ENCODE data around the gene C1orf35.

The C1orf35 gene

DNA sequence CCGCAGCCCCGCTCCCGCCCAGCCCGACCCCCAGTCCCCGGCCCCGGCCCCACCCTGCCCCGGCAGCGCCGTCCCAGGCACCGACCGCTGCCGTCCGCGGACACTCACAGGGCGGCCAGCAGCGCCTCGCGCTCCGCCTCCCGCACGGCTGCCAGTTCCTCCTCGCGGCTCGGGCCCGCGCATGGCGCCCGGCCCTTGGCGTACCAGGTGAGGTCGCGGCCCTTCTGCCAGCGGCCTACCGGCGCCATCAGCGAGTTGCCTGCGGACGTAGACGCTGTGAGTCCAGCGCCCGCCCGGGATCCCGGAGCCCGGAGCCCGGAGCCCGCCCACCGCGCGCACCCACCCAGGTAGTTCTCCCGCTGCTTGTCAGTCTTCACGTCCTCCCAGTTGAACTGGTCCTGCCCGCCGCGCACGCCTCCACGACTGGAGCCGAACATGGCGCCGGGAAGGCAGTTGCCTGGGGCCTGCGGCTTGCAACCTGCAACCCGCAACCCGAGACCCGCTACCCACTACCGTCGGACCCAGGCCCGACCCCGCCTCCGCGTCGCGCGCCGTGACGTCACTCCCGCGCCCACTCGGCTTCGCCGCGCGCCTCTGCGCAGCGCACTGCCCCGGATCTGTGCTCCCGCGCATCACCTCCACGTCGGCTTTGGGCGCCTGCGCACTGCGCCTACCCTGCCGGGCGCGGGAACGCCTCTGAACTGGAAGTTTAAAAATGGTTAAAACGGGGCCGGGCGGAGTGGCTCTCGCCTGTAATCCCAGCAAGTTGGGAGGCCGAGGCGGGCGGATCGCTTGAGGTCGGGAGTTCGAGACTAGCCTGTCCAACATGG, at the start of gene C1orf35:
TSS of gene C1orf35 (minus strand) at position 535 of the 830 bp plus-strand sequence. CDS start at position 437, 98 bp downstream.
- H3K9me3 ChIP-seq = no peaks in the 10 kb centered on the region
- peak; percentile 92 to 96 for DNase-seq (ENCODE audit: low spot score in 2 of 2)
- peak within 1 kb of the TSS; percentile 97 for H3K4me3 ChIP-seq
- in situ Hi-C loops (cut with MboI; ENCODE audit: low sequenced_read_pairs) = no loop called here
- peaks cover 50% of the 10 kb centered on the region for H3K36me3 ChIP-seq (replicated peaks)
- H3K27me3 ChIP-seq (ENCODE audit: low read depth) = no peaks in the 10 kb centered on the region
- H3K4me1 ChIP-seq = peaks cover 5% of the 10 kb centered on the region

DNA sequence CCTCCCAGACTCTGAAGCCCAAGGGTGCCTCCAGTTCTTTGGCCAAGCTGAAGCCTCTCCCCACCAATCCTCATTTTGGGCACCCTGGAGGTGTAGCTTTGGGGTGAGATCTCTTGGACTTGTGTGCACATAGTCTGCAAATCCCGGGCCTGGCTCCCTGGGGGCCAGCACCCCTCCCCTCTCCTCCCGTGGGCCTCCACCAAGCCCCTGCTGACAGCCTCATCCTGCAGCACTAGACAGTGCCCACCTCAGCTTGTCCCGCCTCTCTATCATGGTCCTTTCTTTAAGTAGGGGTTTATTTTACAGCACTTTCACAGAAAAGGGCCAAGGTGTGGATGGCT, 49.8 kb upstream of the C1orf35 start:
- H3K4me1 ChIP-seq = no peaks in the 10 kb centered on the region
- H3K27me3 ChIP-seq (ENCODE audit: low read depth) = no peaks in the 10 kb centered on the region
- H3K4me3 ChIP-seq = no peak overlapping the region
- H3K36me3 ChIP-seq (replicated peaks) = peaks cover 5% of the 10 kb centered on the region
- in situ Hi-C loops (cut with MboI; ENCODE audit: low sequenced_read_pairs) = no loop called here
- H3K9me3 ChIP-seq = no peaks in the 10 kb centered on the region
- no peak for DNase-seq (ENCODE audit: low spot score in 2 of 2)

DNA sequence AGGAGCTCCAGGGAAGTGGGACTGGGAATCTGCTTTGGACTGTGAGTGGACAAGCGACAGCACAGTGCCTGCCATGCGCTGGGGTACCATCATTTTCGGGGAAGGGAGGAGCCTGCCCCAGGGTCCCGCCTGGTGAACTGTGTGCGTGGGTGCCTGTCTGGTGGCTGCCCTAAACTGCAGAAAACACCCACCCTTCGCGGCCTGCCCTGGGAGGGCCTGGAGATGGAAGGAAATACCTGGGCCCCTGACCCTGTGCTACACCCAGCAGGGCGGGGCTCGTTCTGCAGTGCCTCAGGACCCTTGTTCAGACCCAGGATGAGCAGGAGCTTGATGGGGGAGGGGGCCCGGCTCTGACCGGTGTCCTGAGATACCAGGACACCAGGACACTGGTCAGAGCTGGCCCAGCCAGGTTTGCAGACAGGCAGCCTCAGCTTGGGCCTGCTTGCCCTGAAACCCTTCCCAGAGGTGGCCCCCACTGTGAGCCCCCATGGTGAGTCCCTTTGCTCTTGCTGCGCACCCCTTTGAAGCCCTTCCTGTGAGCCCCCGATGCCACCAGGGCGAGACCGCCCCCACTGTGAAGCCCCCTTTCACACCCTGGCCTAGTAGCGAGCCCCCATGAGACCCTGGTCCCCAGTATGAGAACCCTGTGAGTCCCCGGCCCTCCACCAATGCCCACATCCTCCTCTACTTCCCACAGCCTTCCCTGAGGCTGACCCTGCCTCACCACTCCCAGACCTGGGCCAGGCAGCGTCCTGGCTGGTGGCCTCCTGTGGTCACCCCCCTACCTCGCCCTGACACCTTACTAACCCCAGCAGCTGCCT, 49.2 kb upstream of the C1orf35 start:
- Histone ChIP-seq H3K4me1 (no peaks in the 10 kb centered on the region), H3K4me3 (no peak overlapping the region), H3K27me3 (ENCODE audit: low read depth) (no peaks in the 10 kb centered on the region), H3K9me3 (no peaks in the 10 kb centered on the region), H3K36me3 (replicated peaks) (peaks cover 8% of the 10 kb centered on the region)
- DNase-seq (ENCODE audit: low spot score in 2 of 2) = no peak
- in situ Hi-C loops (cut with MboI; ENCODE audit: low sequenced_read_pairs) = no loop called here

DNA sequence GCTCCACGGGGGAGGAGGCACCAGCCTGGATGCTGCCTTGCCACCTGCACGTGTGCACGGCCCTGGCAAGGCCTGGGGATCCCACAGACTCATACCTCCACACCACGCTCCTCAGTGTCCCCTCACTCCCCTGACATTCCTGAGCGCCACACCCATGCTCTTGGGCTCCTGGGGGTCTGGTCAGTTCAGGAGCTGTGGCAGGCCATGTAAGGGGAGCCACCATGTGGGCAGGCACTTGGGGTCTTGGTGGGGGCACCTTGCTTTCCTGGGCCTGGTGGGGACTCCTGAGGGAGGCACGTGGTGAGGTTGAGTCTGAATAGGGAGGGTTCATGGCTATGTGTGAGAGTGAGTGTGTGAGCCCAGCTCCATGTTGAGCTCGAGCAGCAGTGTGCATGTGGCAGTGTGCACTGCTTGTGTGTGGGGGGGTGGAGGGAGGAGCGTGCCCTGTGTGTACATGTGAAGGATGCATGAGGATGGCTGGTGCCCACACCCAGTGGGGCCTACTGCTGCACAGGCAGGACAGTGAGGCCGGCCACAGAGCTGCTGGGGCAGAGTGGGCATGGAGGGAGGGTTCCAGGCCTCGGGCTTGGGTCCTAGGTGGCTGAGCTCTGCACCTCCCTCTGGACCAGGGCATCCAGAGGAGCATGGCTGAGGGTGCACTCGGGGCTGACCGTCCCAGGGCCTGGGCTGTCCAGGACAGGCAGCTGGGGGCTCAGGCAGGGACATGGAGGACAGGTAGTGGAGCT, 48.2 kb upstream of the C1orf35 start:
- Histone ChIP-seq H3K36me3 (replicated peaks) (peaks cover 12% of the 10 kb centered on the region), H3K4me1 (no peaks in the 10 kb centered on the region), H3K27me3 (ENCODE audit: low read depth) (no peaks in the 10 kb centered on the region), H3K9me3 (no peaks in the 10 kb centered on the region), H3K4me3 (no peak overlapping the region)
- in situ Hi-C loops (cut with MboI; ENCODE audit: low sequenced_read_pairs) = no loop called here
- peak in 1 of 2 experiments; percentile 7 for DNase-seq (ENCODE audit: low spot score in 2 of 2)

DNA sequence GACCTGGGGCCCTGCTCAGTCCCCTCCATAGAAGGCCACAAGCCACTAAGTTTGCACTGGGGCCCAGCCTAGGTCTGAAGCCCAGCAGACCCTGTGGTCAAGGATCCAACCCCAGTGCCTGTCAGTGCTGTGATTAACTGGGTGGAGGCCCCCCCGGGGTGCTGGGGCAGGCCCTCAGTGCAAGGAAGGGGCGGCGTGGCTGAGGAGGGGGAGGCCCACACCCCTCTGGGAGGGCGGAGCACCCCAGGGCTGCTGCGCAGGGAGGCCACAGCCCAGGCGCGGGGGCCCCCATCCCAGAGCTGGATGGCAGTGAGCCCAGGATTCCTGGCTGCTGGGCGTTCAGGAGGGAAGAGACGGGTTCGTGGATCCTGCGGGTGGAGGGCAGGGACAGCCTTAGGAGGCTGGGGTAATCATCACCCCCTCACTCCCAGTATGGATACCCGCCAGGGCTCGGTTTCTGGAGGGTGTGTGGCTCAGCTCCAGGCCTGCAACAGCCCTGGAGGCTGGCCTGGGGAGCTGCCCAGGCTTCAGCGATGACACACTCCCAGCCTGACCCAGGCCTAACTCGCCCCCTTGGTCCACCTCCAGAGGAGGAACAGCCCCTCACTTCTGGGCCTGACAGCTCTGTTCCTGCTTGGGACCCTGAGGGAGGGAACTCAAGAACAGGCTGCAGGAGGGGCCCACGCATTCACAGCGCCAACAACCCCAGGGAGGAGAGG, 47.5 kb upstream of the C1orf35 start:
- Histone ChIP-seq H3K27me3 (ENCODE audit: low read depth) (no peaks in the 10 kb centered on the region), H3K4me1 (no peaks in the 10 kb centered on the region), H3K4me3 (no peak overlapping the region), H3K9me3 (no peaks in the 10 kb centered on the region), H3K36me3 (replicated peaks) (peaks cover 13% of the 10 kb centered on the region)
- DNase-seq (ENCODE audit: low spot score in 2 of 2) = no peak
- in situ Hi-C loops (cut with MboI; ENCODE audit: low sequenced_read_pairs) = no loop called here

- Histone ChIP-seq H3K36me3 (replicated peaks) (peaks cover 16% of the 10 kb centered on the region), H3K4me3 (no peak overlapping the region), H3K27me3 (ENCODE audit: low read depth) (no peaks in the 10 kb centered on the region), H3K9me3 (no peaks in the 10 kb centered on the region), H3K4me1 (no peaks in the 10 kb centered on the region)
- no peak for DNase-seq (ENCODE audit: low spot score in 2 of 2)
- in situ Hi-C loops (cut with MboI; ENCODE audit: low sequenced_read_pairs) = no loop called here
These were observed 47.0 kb upstream of the C1orf35 start for GRCh38 chr1:228150120-228150460.

DNA sequence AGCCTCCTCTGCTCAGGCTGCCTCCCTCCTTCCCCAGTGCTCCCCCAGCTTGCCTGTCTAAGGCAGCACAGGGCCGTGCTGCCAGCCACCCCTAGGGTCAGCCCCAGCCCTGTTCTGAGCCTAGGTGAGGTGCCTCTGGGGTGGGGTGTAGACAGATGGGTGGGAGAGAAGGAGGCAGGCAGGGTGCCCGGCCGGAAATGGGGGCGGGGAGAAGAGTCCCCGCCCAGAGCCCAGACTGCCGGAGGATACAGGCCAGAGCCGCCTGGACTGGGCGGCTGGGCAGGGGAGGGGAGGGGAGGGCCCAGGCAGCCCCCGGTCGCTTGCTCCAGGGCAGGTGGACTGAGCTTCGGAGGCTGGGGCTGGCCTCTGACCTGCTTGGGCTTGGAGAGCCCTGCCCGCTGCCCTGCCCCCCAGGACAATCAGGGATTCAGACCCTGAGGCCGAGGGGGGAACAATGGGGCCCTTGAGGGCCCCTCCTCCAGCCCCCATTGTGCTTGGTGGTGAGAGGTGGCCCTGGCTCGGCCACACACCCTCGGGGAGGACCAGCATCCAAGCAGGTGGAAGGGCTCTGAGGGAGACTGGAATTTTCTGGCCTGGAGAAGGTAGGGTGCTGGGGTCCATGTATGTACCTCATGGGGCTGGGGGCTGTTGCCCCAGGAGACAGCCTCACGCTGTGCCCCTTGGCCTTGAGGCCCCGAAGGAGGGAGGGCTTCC, 46.4 kb upstream of the C1orf35 start, which contains the start of gene GJC2:
TSS of gene GJC2 (plus strand) at position 525 of the 714 bp plus-strand sequence. CDS start 7,829 bp downstream, outside the sequence.
- no peak within 1 kb of the TSS for H3K4me3 ChIP-seq
- H3K9me3 ChIP-seq = no peaks in the 10 kb centered on the region
- in situ Hi-C loops (cut with MboI; ENCODE audit: low sequenced_read_pairs) = no loop called here
- peak in 1 of 2 experiments; percentile 9 for DNase-seq (ENCODE audit: low spot score in 2 of 2)
- no peaks in the 10 kb centered on the region for H3K4me1 ChIP-seq
- no peaks in the 10 kb centered on the region for H3K27me3 ChIP-seq (ENCODE audit: low read depth)
- H3K36me3 ChIP-seq (replicated peaks) = peaks cover 16% of the 10 kb centered on the region

DNA sequence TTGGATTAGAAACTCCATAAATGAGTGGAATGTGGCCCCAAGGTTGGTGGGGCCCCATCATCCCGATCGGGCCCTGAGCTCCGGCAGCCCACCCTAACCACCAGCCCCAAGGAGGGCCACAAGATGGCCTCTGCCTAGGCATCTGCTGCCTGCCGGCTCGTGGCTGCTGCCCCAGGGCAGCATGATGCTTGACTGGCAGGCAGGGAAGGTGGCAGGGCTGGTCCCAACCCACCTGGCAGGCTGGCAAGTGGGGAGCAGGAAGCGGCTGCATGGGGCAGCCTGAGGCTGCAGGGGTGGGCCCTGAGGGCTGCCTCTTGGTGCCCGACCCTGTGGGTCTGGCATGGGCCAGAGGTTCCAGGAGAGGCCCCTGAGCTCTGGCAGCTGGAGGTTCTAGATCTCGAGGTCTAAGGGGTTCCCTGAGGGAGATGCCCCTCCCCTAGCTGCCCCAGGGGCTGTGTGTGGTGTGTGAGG, 45.8 kb upstream of the C1orf35 start:
- no peak overlapping the region for H3K4me3 ChIP-seq
- in situ Hi-C loops (cut with MboI; ENCODE audit: low sequenced_read_pairs) = no loop called here
- H3K27me3 ChIP-seq (ENCODE audit: low read depth) = no peaks in the 10 kb centered on the region
- no peaks in the 10 kb centered on the region; the same call in 1 of the 2 replicates for H3K4me1 ChIP-seq
- H3K36me3 ChIP-seq (replicated peaks) = peaks cover 16% of the 10 kb centered on the region
- DNase-seq (ENCODE audit: low spot score in 2 of 2) = no peak
- H3K9me3 ChIP-seq = no peaks in the 10 kb centered on the region

DNA sequence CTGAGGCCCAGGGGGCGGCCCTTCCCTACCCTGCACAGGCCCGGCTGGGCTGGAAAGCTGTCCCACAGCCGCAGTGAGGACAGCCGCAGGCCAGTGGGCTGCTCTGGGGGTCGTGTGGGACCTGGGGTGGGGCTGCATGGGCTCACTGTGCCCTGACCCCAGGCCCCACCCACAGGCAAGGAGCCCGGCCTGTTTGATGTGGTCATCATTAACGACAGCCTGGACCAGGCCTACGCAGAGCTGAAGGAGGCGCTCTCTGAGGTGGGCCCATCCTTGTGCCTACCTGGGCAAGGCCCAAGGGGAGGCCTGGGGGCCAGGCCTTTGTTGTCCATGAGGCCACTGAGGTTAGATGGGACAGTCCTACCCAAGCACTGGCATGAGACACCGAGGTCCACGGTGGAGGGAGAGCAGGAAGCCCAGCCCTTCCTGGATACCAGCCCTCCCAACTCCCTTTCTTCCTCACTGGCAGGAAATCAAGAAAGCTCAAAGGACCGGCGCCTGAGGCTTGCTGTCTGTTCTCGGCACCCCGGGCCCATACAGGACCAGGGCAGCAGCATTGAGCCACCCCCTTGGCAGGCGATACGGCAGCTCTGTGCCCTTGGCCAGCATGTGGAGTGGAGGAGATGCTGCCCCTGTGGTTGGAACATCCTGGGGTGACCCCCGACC, 45.2 kb upstream of the C1orf35 start:
- H3K4me3 ChIP-seq = no peak overlapping the region
- no peak for DNase-seq (ENCODE audit: low spot score in 2 of 2)
- no peaks in the 10 kb centered on the region; the same call in 1 of the 2 replicates for H3K4me1 ChIP-seq
- no peaks in the 10 kb centered on the region for H3K27me3 ChIP-seq (ENCODE audit: low read depth)
- in situ Hi-C loops (cut with MboI; ENCODE audit: low sequenced_read_pairs) = no loop called here
- peaks cover 16% of the 10 kb centered on the region for H3K36me3 ChIP-seq (replicated peaks)
- H3K9me3 ChIP-seq = no peaks in the 10 kb centered on the region

GRCh38 chr1:228147768-228148167, 44.6 kb upstream of the C1orf35 start:
- Histone ChIP-seq H3K9me3 (no peaks in the 10 kb centered on the region), H3K4me1 (no peaks in the 10 kb centered on the region; the same call in 1 of the 2 replicates), H3K27me3 (ENCODE audit: low read depth) (no peaks in the 10 kb centered on the region), H3K4me3 (no peak overlapping the region), H3K36me3 (replicated peaks) (peaks cover 16% of the 10 kb centered on the region)
- no peak for DNase-seq (ENCODE audit: low spot score in 2 of 2)
- in situ Hi-C loops (cut with MboI; ENCODE audit: low sequenced_read_pairs) = no loop called here

GRCh38 chr1:228147151-228147693, 44.1 kb upstream of the C1orf35 start:
- in situ Hi-C loops (cut with MboI; ENCODE audit: low sequenced_read_pairs) = no loop called here
- Histone ChIP-seq H3K9me3 (no peaks in the 10 kb centered on the region), H3K27me3 (ENCODE audit: low read depth) (no peaks in the 10 kb centered on the region), H3K36me3 (replicated peaks) (peaks cover 19% of the 10 kb centered on the region), H3K4me1 (no peaks in the 10 kb centered on the region; the same call in 1 of the 2 replicates), H3K4me3 (no peak overlapping the region)
- DNase-seq (ENCODE audit: low spot score in 2 of 2) = no peak

Data from HAP-1 (cell line).